HepG2 (cell line): ENCODE measurements around the gene ANXA5. TPM values are rescaled to one million over a fixed set of nuclear protein-coding genes. Genes with fewer than 3 reads are reported as not detected.

ENCODE experiments used
- ATAC-seq: fragments of 200-7000 bp; cut with Tn5 transposase; 3 replicates; pipeline ENCODE4 v1.9.1; 2020; ENCODE audit warnings: mild to moderate bottlenecking, moderate library complexity
- BruUV-seq: library from RNA; stranded (reverse); fragments of 400-500 nt; replicated peaks from 2 replicates; lab custom pipeline; 2021; lab: Mats Ljungman, UMichigan
- CTCF ChIA-PET: fragments of 300-600 bp; formaldehyde crosslinking; extraction: SDS; loops from one replicate; lab custom pipeline; 2021; ENCODE audit warnings: low total read pairs, inconsistent platforms, low intra/inter-chr PET ratio; lab: Yijun Ruan, JAX
- POLR2A ChIA-PET: fragments of 350-600 bp; sonication (Branson Sonifier 250); formaldehyde crosslinking; loops from one replicate; lab custom pipeline; 2020; ENCODE audit warnings: antibody characterized with exemption, inconsistent platforms; lab: Yijun Ruan, JAX
- DNase-seq: peaks from one replicate; pipeline ENCODE4 v3.0.0-alpha.2; 2015; ENCODE audit warnings: low spot score
- FAIRE-seq: peaks from 3 replicates; lab custom pipeline; 2011; peaks lifted over from hg19 to GRCh38; lab: Jason Lieb, UNC
- H2AFZ ChIP-seq: one replicate; pipeline ENCODE4 v1.6.1; 2011; ENCODE audit warnings: low read length, inconsistent platforms
- H3K27ac ChIP-seq: fragments of 300-600 bp; 3 replicates; pipeline ENCODE4 v1.8.0; 2011; ENCODE audit warnings: mixed run types, mild to moderate bottlenecking, mixed read lengths, low read length, inconsistent platforms; ENCODE audit not compliant: insufficient read depth; ENCODE audit errors: extremely low read length
- H3K27me3 ChIP-seq, 2 experiments: fragments of 200-600 bp in 1 of 2; 2 replicates in 1 of 2; 3 replicates in 1 of 2; pipeline versions ENCODE4 v1.6.0 to v1.8.0; 2011; ENCODE audit warnings: low read length in 2 of 2, mild to moderate bottlenecking in 2 of 2, moderate library complexity in 2 of 2, inconsistent platforms in 1 of 2; ENCODE audit not compliant: insufficient read depth in 2 of 2, control insufficient read depth in 1 of 2
- H3K36me3 ChIP-seq, 2 experiments: fragments of 200-600 bp in 1 of 2; replicated peaks in 1 of 2; 2 replicates in 1 of 2; 3 replicates in 1 of 2; pipeline versions ENCODE4 v1.5.1 to v1.8.0; 2011; ENCODE audit warnings: low read length in 2 of 2, inconsistent platforms in 1 of 2; ENCODE audit not compliant: insufficient read depth in 2 of 2, control insufficient read depth in 1 of 2
- H3K4me1 ChIP-seq: 2 replicates; pipeline ENCODE4 v1.5.1; 2012; ENCODE audit warnings: low read length, inconsistent platforms; ENCODE audit not compliant: insufficient read depth
- H3K4me2 ChIP-seq: 2 replicates; pipeline ENCODE4 v1.6.0; 2011; ENCODE audit warnings: low read depth, low read length, inconsistent platforms
- H3K4me3 ChIP-seq, 3 experiments: fragments of 200-600 bp in 1 of 3; sonication (generic), shearing (Covaris generic) in 1 of 3; replicated peaks in 1 of 3; 2 replicates each; pipeline ENCODE4 v1.5.1; 2011 to 2016; ENCODE audit warnings: low read length in 3 of 3, inconsistent platforms in 2 of 3, low read depth in 2 of 3, mild to moderate bottlenecking in 2 of 3, control low read depth in 1 of 3, mixed read lengths in 1 of 3; ENCODE audit not compliant: insufficient read depth in 1 of 3
- H3K79me2 ChIP-seq: one replicate; pipeline ENCODE4 v1.6.1; 2011; ENCODE audit warnings: low read length, inconsistent platforms; ENCODE audit not compliant: insufficient read depth
- H3K9ac ChIP-seq: 2 replicates; pipeline ENCODE4 v1.6.0; 2011; ENCODE audit warnings: mild to moderate bottlenecking, low read depth, low read length, inconsistent platforms; ENCODE audit not compliant: insufficient read depth
- H3K9me3 ChIP-seq: 2 replicates; pipeline ENCODE4 v1.5.1; 2012; ENCODE audit warnings: mild to moderate bottlenecking, low read length
- H4K20me1 ChIP-seq: 2 replicates; pipeline ENCODE4 v1.6.0; 2011; ENCODE audit warnings: inconsistent platforms, mild to moderate bottlenecking, low read length, moderate library complexity; ENCODE audit not compliant: insufficient read depth
- ATF7 ChIP-seq, 2 experiments: fragments of 450-650 bp in 1 of 2; sonication (generic) in 1 of 2; formaldehyde crosslinking in 1 of 2; IDR thresholded peaks; 2 replicates each; pipeline versions ENCODE4 v1.4.0 to v1.6.1; 2016 to 2020; ENCODE audit warnings: antibody characterized with exemption in 1 of 2, mild to moderate bottlenecking in 1 of 2, missing genetic modification reagents in 1 of 2
- CEBPB ChIP-seq: IDR thresholded peaks from 2 replicates; pipeline ENCODE4 v1.6.1; 2011; ENCODE audit warnings: low read depth, low read length, improper control_type of control experiment, borderline replicate concordance
- GLI4 ChIP-seq: sonication (generic); formaldehyde crosslinking; IDR thresholded peaks from 2 replicates; pipeline ENCODE4 v1.5.1; 2020; ENCODE audit warnings: missing genetic modification reagents, mild to moderate bottlenecking, moderate library complexity, borderline replicate concordance
- HNRNPL ChIP-seq: fragments of 200-400 bp; formaldehyde crosslinking; IDR thresholded peaks from 2 replicates; pipeline ENCODE4 v1.6.1; 2017; ENCODE audit warnings: mild to moderate bottlenecking, low read depth, low read length
- WGBS: methylation state at CpG from one replicate; pipeline ENCODE4 v1.1.6; 2017; ENCODE audit warnings: low lambda C conversion rate; 5-methylcytosine and 5-hydroxymethylcytosine counted together
- in situ Hi-C: cut with HindIII; loops from 2 replicates; pipeline ENCODE4 v1.10.0; 2017; ENCODE audit warnings: low pct_unique_long_range_greater_than_20kb; ENCODE audit not compliant: extremely low pct_ligation_motif_present
- intact Hi-C: fragments of 100-400 bp; cut with micrococcal nuclease; formaldehyde crosslinking; loops from one replicate; pipeline ENCODE4 v1.10.0; 2022; ENCODE audit not compliant: unreplicated experiment
- polyA plus RNA-seq, 8 experiments: library from polyadenylated mRNA; depleted of rRNA in 3 of 8; stranded (reverse) in 7 of 8; unstranded in 1 of 8; fragments of >200 nt; fragmentation: Illumina TruSeq in 4 of 8; extraction: Trizol in 4 of 8; gene quantifications; 2 replicates each; pipeline versions ENCODE4 v1.2.1 to v1.2.3, GENCODE V29; 2011 to 2016; ENCODE audit warnings: low read depth in 4 of 8, missing spikeins in 1 of 8, mixed read lengths in 1 of 8; ENCODE audit not compliant: insufficient read depth in 1 of 8
- total RNA-seq, 5 experiments: library from RNA; depleted of rRNA; stranded (reverse); fragments of >200 nt; fragmentation: Illumina TruSeq; extraction: Trizol; gene quantifications; 2 replicates each; pipeline ENCODE4 v1.2.3, GENCODE V29; 2016; ENCODE audit warnings: low read depth in 1 of 5
- TF ChIP-seq, protein P1 (sequence below): sonication (generic); formaldehyde crosslinking; IDR thresholded peaks from 2 replicates; pipeline ENCODE4 v1.5.1; 2020; ENCODE audit warnings: missing genetic modification reagents, mild to moderate bottlenecking, borderline replicate concordance
- TF ChIP-seq, protein P2 (sequence below): sonication (generic); formaldehyde crosslinking; IDR thresholded peaks from 2 replicates; pipeline ENCODE4 v1.5.0; 2020; ENCODE audit warnings: missing genetic modification reagents
- TF ChIP-seq, protein P3 (sequence below): sonication (generic); formaldehyde crosslinking; IDR thresholded peaks from 2 replicates; pipeline ENCODE4; 2020; ENCODE audit warnings: missing genetic modification reagents, mild to moderate bottlenecking, borderline replicate concordance

ANXA5 gene
- total and polyA plus RNA-seq, 2 of the 13 experiments (the other 11 are each of a cell fraction or from before 2014, with no cell fraction given) = 209 to 342 TPM

DNA sequence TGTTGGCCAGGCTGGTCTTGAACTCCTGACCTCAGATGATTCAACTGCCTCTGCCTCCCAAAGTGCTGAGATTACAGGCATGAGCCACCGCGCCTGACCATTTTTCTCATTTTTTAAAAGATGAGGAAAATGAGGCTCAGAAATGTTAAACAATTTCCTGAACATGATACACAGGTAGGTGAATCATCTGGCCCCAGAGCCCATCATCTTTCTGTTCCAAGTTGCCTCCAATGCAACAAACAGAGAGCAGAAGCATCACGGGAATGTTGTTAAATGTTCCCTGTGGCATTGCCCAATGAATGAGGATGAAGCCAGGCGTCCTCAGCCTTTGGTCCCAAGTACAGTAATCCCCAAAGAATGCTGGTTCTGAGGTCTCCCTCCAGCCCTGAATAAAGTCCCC, 31.3 kb upstream of the ANXA5 start:
- TF ChIP-seq HNRNPL = no peak
- TF ChIP-seq, protein P1, sequence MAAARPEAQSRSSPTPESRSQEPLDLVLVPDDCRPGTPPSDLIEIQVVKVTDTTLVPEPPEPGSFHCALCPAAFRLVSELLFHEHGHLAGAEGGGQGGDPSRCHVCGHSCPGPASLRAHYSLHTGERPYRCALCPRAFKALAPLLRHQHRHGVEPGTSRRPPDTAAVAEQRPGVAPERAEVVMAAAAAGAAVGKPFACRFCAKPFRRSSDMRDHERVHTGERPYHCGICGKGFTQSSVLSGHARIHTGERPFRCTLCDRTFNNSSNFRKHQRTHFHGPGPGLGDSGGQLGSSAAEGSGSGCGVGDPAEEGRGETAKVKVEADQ (CRISPR knock-in tag) = no peak
- TF ChIP-seq, protein P2, sequence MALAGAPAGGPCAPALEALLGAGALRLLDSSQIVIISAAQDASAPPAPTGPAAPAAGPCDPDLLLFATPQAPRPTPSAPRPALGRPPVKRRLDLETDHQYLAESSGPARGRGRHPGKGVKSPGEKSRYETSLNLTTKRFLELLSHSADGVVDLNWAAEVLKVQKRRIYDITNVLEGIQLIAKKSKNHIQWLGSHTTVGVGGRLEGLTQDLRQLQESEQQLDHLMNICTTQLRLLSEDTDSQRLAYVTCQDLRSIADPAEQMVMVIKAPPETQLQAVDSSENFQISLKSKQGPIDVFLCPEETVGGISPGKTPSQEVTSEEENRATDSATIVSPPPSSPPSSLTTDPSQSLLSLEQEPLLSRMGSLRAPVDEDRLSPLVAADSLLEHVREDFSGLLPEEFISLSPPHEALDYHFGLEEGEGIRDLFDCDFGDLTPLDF = no peak
- TF ChIP-seq, protein P3, sequence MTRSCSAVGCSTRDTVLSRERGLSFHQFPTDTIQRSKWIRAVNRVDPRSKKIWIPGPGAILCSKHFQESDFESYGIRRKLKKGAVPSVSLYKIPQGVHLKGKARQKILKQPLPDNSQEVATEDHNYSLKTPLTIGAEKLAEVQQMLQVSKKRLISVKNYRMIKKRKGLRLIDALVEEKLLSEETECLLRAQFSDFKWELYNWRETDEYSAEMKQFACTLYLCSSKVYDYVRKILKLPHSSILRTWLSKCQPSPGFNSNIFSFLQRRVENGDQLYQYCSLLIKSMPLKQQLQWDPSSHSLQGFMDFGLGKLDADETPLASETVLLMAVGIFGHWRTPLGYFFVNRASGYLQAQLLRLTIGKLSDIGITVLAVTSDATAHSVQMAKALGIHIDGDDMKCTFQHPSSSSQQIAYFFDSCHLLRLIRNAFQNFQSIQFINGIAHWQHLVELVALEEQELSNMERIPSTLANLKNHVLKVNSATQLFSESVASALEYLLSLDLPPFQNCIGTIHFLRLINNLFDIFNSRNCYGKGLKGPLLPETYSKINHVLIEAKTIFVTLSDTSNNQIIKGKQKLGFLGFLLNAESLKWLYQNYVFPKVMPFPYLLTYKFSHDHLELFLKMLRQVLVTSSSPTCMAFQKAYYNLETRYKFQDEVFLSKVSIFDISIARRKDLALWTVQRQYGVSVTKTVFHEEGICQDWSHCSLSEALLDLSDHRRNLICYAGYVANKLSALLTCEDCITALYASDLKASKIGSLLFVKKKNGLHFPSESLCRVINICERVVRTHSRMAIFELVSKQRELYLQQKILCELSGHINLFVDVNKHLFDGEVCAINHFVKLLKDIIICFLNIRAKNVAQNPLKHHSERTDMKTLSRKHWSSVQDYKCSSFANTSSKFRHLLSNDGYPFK = no peak
- TF ChIP-seq GLI4 (CRISPR knock-in tag) = no peak
- TF ChIP-seq CEBPB = 0 out of 2 replicates have a peak, but pooled peaks have one; percentile 5
- no peak for TF ChIP-seq ATF7 (IDR thresholded peaks at IDR 0.05)
- no peak for TF ChIP-seq ATF7 (CRISPR knock-in tag; IDR thresholded peaks at IDR 0.05)
- no peak overlapping the region for H2AFZ ChIP-seq
- H3K9ac ChIP-seq = no peak overlapping the region
- H3K27me3 ChIP-seq = peaks cover 0 to 6% of the 10 kb centered on the region in 2 experiments; a peak in 2 of 5 replicates
- no peaks in the 10 kb centered on the region for H3K79me2 ChIP-seq
- no peaks in the 10 kb centered on the region for H3K4me1 ChIP-seq
- H4K20me1 ChIP-seq = no peaks in the 10 kb centered on the region
- in situ Hi-C loops = loop anchor here (10.0 kb wide), 1 partner anchor 53 kb away; no protein-coding TSS in a partner anchor
- no TSS peak for BruUV-seq
- H3K36me3 ChIP-seq = no peaks in the 10 kb centered on the region
- DNase-seq = peak; percentile 7
- no peak overlapping the region for H3K4me2 ChIP-seq
- H3K27ac ChIP-seq = no peak overlapping the region
- no peaks in the 10 kb centered on the region for H3K9me3 ChIP-seq
- no peak for ATAC-seq
- no peak for FAIRE-seq
- 3% methylated on average over 4 of the region's 4 CpGs for WGBS
- CTCF ChIA-PET = no interaction called here
- no peak overlapping the region for H3K4me3 ChIP-seq
- POLR2A ChIA-PET = no interaction called here
- intact Hi-C loops = loop anchor here (5.0 kb wide), 1 partner anchor 51 kb away; no protein-coding TSS in a partner anchor
